M059J (cell line): ENCODE results near the gene ASB13. TPM values are rescaled to one million over a fixed set of nuclear protein-coding genes. Genes with fewer than 3 reads are reported as not detected.
A peak's percentile ranks its signal among the peaks of the same experiment; 100 is the strongest.
"Not testable (repeated sequence)": the region's sequence is repeated elsewhere in the genome, so short reads cannot be mapped to it uniquely, and the experiment has no call there.

Experiments
- DNase-seq: peaks from one replicate; pipeline ENCODE4 v3.0.0-alpha.2; 2012; ENCODE audit warnings: low read depth
- total RNA-seq: library from RNA; depleted of rRNA; stranded (reverse); fragments of >200 nt; shearing (Covaris generic); gene quantifications from 2 replicates; pipeline ENCODE4 v1.2.3, GENCODE V29; 2014

ASB13 gene
- total RNA-seq, 1 experiment from 2014 or later = 8.4 TPM

GRCh38 chr10:5623081-5623748, 43.2 kb downstream of the ASB13 start:
- DNase-seq = peak; percentile 76

- no peak for DNase-seq
Observed at GRCh38 chr10:5622186-5622960, 44.0 kb downstream of the ASB13 start.

GRCh38 chr10:5621371-5621770, 45.0 kb downstream of the ASB13 start:
- DNase-seq = not testable (repeated sequence)

GRCh38 chr10:5620966-5621365, 45.4 kb downstream of the ASB13 start:
- DNase-seq = no peak

GRCh38 chr10:5620223-5620721, 46.1 kb downstream of the ASB13 start:
- no peak for DNase-seq

GRCh38 chr10:5619362-5620211, 46.8 kb downstream of the ASB13 start:
- no peak for DNase-seq

GRCh38 chr10:5618829-5619228, 47.6 kb downstream of the ASB13 start:
- no peak for DNase-seq

GRCh38 chr10:5618042-5618441, 48.4 kb downstream of the ASB13 start:
- no peak for DNase-seq

- DNase-seq = no peak
Observed at GRCh38 chr10:5617521-5617920, 48.9 kb downstream of the ASB13 start.

GRCh38 chr10:5616836-5617235, 49.6 kb downstream of the ASB13 start:
- no peak for DNase-seq

GRCh38 chr10:5616046-5616445, 50.3 kb downstream of the ASB13 start:
- DNase-seq = no peak

GRCh38 chr10:5615316-5615715, 51.1 kb downstream of the ASB13 start:
- DNase-seq = no peak

- DNase-seq = peak; percentile 24
Observed at GRCh38 chr10:5614155-5614721, 52.2 kb downstream of the ASB13 start.

- DNase-seq = no peak
Observed at GRCh38 chr10:5613481-5614154, 52.8 kb downstream of the ASB13 start.

- peak; percentile 66 for DNase-seq
Observed at GRCh38 chr10:5611899-5612680, 54.3 kb downstream of the ASB13 start.

GRCh38 chr10:5609952-5610616, 56.3 kb downstream of the ASB13 start:
- no peak for DNase-seq

- DNase-seq = no peak
Observed at GRCh38 chr10:5608608-5609220, 57.7 kb downstream of the ASB13 start.

- no peak for DNase-seq
Observed at GRCh38 chr10:5607594-5607993, 58.8 kb downstream of the ASB13 start.

GRCh38 chr10:5606864-5607263, 59.5 kb downstream of the ASB13 start:
- DNase-seq = no peak
